A673 (cell line): ENCODE measurements around the gene RTN4.

Experiments used
- EZH2 ChIP-seq: fragments of 200-600 bp; sonication (generic); IDR thresholded peaks from 2 replicates; pipeline ENCODE4 v1.6.1; 2017; ENCODE audit warnings: borderline replicate concordance, low read depth, mild to moderate bottlenecking, mixed read lengths, antibody characterized with exemption, low read length; ENCODE audit not compliant: poor library complexity, severe bottlenecking
- TF ChIP-seq, protein P1 (sequence below): fragments of 300-800, 200-600 bp; sonication (generic); conservative IDR thresholded peaks from 2 replicates; pipeline ENCODE4 v1.5.1; 2017; ENCODE audit warnings: low read depth, mild to moderate bottlenecking, antibody characterized with exemption, low read length, moderate library complexity, mixed read lengths

DNA sequence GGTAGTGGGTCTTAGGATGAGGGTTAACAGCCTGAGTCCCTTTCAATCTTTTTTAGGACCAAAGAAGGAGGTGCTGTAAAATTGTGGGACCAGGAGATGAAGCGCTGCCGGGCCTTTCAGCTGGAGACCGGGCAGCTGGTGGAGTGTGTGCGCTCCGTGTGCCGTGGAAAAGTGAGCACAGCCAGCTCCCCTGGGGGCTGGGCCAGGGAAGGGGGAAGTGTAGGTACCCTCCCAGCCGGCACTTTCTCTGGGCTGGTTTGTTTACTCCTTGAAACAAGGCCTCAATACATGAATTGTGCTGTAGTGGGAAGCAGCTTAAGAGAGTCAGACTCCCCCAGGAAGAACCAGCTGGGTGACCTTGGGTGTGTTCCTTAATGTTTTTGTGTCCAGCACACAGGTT lies 90.1 kb downstream of the RTN4 start:
- TF ChIP-seq, protein P1, sequence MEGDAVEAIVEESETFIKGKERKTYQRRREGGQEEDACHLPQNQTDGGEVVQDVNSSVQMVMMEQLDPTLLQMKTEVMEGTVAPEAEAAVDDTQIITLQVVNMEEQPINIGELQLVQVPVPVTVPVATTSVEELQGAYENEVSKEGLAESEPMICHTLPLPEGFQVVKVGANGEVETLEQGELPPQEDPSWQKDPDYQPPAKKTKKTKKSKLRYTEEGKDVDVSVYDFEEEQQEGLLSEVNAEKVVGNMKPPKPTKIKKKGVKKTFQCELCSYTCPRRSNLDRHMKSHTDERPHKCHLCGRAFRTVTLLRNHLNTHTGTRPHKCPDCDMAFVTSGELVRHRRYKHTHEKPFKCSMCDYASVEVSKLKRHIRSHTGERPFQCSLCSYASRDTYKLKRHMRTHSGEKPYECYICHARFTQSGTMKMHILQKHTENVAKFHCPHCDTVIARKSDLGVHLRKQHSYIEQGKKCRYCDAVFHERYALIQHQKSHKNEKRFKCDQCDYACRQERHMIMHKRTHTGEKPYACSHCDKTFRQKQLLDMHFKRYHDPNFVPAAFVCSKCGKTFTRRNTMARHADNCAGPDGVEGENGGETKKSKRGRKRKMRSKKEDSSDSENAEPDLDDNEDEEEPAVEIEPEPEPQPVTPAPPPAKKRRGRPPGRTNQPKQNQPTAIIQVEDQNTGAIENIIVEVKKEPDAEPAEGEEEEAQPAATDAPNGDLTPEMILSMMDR: no peak
- no peak for TF ChIP-seq EZH2
